ENCODE measurements around the gene KIRREL3. TPM values are rescaled to one million over a fixed set of nuclear protein-coding genes. Genes with fewer than 3 reads are reported as not detected.

Gene KIRREL3
- total and polyA plus RNA-seq, 2 of the 4 experiments (the other 2 are of a cell fraction): 10.9 to 15.9 TPM

DNA sequence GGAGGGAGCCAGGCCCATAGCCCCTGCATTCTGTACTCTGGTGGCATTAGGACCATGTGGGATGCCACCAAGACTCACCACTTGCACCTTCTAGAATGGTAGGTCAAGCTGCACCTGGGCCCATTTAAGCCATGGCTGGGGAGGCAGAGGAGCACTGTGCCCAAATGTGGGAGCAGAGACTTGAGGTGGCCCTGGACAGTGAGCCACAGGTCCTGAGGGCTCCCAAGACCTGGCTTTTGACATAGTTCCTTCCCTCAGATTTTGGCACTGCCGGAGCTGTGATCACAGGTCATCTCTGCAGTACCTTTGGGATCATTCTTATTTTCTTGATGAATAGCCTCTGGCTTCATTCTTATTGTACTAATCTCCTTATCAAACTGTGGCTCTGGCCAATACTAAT, 601.8 kb downstream of the KIRREL3 start:
- H3K9me1 ChIP-seq (ENCODE audit: insufficient read depth, low read length): peaks cover 3% of the 10 kb centered on the region; the same call in 1 of the 2 replicates
- TF ChIP-seq NFE2L2 (IDR thresholded peaks at IDR 0.05; ENCODE audit: low read depth, low read length): no peak
- TF ChIP-seq BHLHE40 (IDR thresholded peaks at IDR 0.05; ENCODE audit: low read depth, low read length): no peak
- no peak for TF ChIP-seq SMC3 (IDR thresholded peaks at IDR 0.05; ENCODE audit: low read depth, low read length)
- TF ChIP-seq, protein P1, sequence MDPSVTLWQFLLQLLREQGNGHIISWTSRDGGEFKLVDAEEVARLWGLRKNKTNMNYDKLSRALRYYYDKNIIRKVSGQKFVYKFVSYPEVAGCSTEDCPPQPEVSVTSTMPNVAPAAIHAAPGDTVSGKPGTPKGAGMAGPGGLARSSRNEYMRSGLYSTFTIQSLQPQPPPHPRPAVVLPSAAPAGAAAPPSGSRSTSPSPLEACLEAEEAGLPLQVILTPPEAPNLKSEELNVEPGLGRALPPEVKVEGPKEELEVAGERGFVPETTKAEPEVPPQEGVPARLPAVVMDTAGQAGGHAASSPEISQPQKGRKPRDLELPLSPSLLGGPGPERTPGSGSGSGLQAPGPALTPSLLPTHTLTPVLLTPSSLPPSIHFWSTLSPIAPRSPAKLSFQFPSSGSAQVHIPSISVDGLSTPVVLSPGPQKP (IDR thresholded peaks at IDR 0.05; ENCODE audit: borderline replicate concordance, low read depth, low read length): no peak
- TF ChIP-seq, protein P2, sequence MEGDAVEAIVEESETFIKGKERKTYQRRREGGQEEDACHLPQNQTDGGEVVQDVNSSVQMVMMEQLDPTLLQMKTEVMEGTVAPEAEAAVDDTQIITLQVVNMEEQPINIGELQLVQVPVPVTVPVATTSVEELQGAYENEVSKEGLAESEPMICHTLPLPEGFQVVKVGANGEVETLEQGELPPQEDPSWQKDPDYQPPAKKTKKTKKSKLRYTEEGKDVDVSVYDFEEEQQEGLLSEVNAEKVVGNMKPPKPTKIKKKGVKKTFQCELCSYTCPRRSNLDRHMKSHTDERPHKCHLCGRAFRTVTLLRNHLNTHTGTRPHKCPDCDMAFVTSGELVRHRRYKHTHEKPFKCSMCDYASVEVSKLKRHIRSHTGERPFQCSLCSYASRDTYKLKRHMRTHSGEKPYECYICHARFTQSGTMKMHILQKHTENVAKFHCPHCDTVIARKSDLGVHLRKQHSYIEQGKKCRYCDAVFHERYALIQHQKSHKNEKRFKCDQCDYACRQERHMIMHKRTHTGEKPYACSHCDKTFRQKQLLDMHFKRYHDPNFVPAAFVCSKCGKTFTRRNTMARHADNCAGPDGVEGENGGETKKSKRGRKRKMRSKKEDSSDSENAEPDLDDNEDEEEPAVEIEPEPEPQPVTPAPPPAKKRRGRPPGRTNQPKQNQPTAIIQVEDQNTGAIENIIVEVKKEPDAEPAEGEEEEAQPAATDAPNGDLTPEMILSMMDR (conservative IDR thresholded peaks at IDR 0.05; ENCODE audit: low read depth, low read length): no peak
- no peak for TF ChIP-seq MAFK (IDR thresholded peaks at IDR 0.05; ENCODE audit: low read depth, low read length)
- no peak for TF ChIP-seq MAZ (IDR thresholded peaks at IDR 0.05; ENCODE audit: borderline replicate concordance, low read depth, low read length)
- no peak for TF ChIP-seq RAD21 (IDR thresholded peaks at IDR 0.05; ENCODE audit: low read length)
- TF ChIP-seq RCOR1 (IDR thresholded peaks at IDR 0.05; ENCODE audit: insufficient replicate concordance, low read length): no peak
- TF ChIP-seq MXI1 (IDR thresholded peaks at IDR 0.05; ENCODE audit: borderline replicate concordance, low read depth, low read length): no peak
- no peak for TF ChIP-seq USF2 (IDR thresholded peaks at IDR 0.05; ENCODE audit: low read depth, low read length)
- TF ChIP-seq FOS (IDR thresholded peaks at IDR 0.05; ENCODE audit: low read depth, low read length): no peak
- TF ChIP-seq CEBPB (IDR thresholded peaks at IDR 0.05; ENCODE audit: low read depth, low read length): no peak
- no peak for TF ChIP-seq CHD1 (IDR thresholded peaks at IDR 0.05; ENCODE audit: low read depth, low read length)
- no peak for TF ChIP-seq POLR2A (IDR thresholded peaks at IDR 0.05; ENCODE audit: low read depth, low read length)
- H2BK5ac ChIP-seq (ENCODE audit: low read depth, low read length, poor library complexity, severe bottlenecking): no peak overlapping the region
- H4K91ac ChIP-seq (ENCODE audit: insufficient read depth, low read depth, low read length): no peak overlapping the region
- H3K79me1 ChIP-seq (ENCODE audit: low read depth in 1 of 2, low read length in 2 of 2): peaks cover 8 to 11% of the 10 kb centered on the region in 2 experiments; a peak in 3 of 4 replicates
- DNase-seq (no peak), ATAC-seq (ENCODE audit: low read depth) (no peak)
- in situ Hi-C loops (cut with MboI; ENCODE audit: low sequenced_read_pairs): no loop called here
- H3K14ac ChIP-seq (replicated peaks; ENCODE audit: low read depth, low read length): no peak overlapping the region; the same call in 1 of the 2 replicates
- H4K5ac ChIP-seq (ENCODE audit: low read depth, low read length): no peak overlapping the region
- H3K27ac ChIP-seq (ENCODE audit: insufficient read depth, low read length): no peak overlapping the region
- WGBS, 2 experiments (ENCODE audit: extremely low coverage in 2 of 2, insufficient read length in 1 of 2): no CpG with 5 or more reads among the region's 1 CpG
- no peak overlapping the region for H2AK9ac ChIP-seq (replicated peaks; ENCODE audit: low read depth, low read length, poor library complexity)
- H2AK5ac ChIP-seq (ENCODE audit: low read depth, low read length): no peak overlapping the region
- peaks cover 3% of the 10 kb centered on the region; the same call in 1 of the 2 replicates for H3K9me3 ChIP-seq (ENCODE audit: control insufficient read depth, insufficient read depth, low read length)
- H3K9ac ChIP-seq (ENCODE audit: low read depth, low read length): no peak overlapping the region
- no peak overlapping the region for H2BK15ac ChIP-seq (ENCODE audit: low read depth, low read length)
- H3K27me3 ChIP-seq (ENCODE audit: control insufficient read depth, insufficient read depth, low read length): no peaks in the 10 kb centered on the region
- H3K23ac ChIP-seq (ENCODE audit: low read depth, low read length): no peak overlapping the region
- H3K4me3 ChIP-seq (ENCODE audit: insufficient read depth, low read depth, low read length): no peak overlapping the region
- POLR2A ChIA-PET (ENCODE audit: unreplicated experiment): no interaction called here
- no peak overlapping the region for H4K8ac ChIP-seq (ENCODE audit: low read depth in 2 of 2, low read length in 2 of 2)
- CTCF ChIA-PET: no interaction called here
- no peaks in the 10 kb centered on the region for H4K20me1 ChIP-seq (ENCODE audit: insufficient read depth, low read length)
- no peak overlapping the region for H3K56ac ChIP-seq (ENCODE audit: extremely low read depth, insufficient read depth, low read length)
- H3K4me2 ChIP-seq (ENCODE audit: low read depth, low read length): no peak overlapping the region
- dilution Hi-C loops (cut with HindIII; ENCODE audit: low sequenced_read_pairs, unreplicated experiment): no loop called here
- H3K4me1 ChIP-seq (ENCODE audit: control insufficient read depth, insufficient read depth, low read length): peaks cover 6% of the 10 kb centered on the region; the same call in 1 of the 2 replicates
- no peak overlapping the region for H2BK20ac ChIP-seq (ENCODE audit: low read depth, low read length)
- no peak overlapping the region for H3K4ac ChIP-seq (ENCODE audit: low read depth, low read length)
- BruUV-seq (replicated peaks): no TSS peak
- H3K18ac ChIP-seq (ENCODE audit: low read depth, low read length): no peak overlapping the region
- no peaks in the 10 kb centered on the region for H3K36me3 ChIP-seq (ENCODE audit: control insufficient read depth, insufficient read depth, low read length)
- no peak overlapping the region for H2BK120ac ChIP-seq (ENCODE audit: low read depth, low read length)
- H2AFZ ChIP-seq (replicated peaks; ENCODE audit: low read length, poor library complexity): no peak overlapping the region
- intact Hi-C loops (cut with micrococcal nuclease): no loop called here

All from IMR-90 (cell line).